Keratinocyte (primary cell): ENCODE data around the gene PAQR4. TPM values are rescaled to one million over a fixed set of nuclear protein-coding genes. Genes with fewer than 3 reads are reported as not detected.

Experiments used
- DNase-seq: peaks from one replicate; pipeline ENCODE4 v3.0.0-alpha.2; 2011; ENCODE audit warnings: low read depth, missing footprints, low spot score
- FAIRE-seq: peaks from 2 replicates; lab custom pipeline; 2011; peaks lifted over from hg19 to GRCh38; lab: Jason Lieb, UNC
- H2AFZ ChIP-seq: 2 replicates; pipeline ENCODE4 v1.6.0; 2012; ENCODE audit warnings: low read length, control low read depth, inconsistent platforms; ENCODE audit not compliant: control insufficient read depth
- H3K27ac ChIP-seq: 2 replicates; pipeline ENCODE4 v1.5.1; 2011; ENCODE audit warnings: low read length; ENCODE audit not compliant: control insufficient read depth, insufficient read depth
- H3K27me3 ChIP-seq: 3 replicates; pipeline ENCODE4 v1.6.0; 2011; ENCODE audit warnings: low read length; ENCODE audit not compliant: control insufficient read depth, insufficient read depth; ENCODE audit errors: extremely low read depth
- H3K36me3 ChIP-seq, 2 experiments: 2 replicates in 1 of 2; 3 replicates in 1 of 2; pipeline ENCODE4 v1.5.1; 2011; ENCODE audit warnings: low read length in 2 of 2, mild to moderate bottlenecking in 1 of 2; ENCODE audit not compliant: control insufficient read depth in 2 of 2, insufficient read depth in 2 of 2; ENCODE audit errors: extremely low read depth in 1 of 2
- H3K4me1 ChIP-seq: 3 replicates; pipeline ENCODE4 v1.5.1; 2011; ENCODE audit warnings: low read length; ENCODE audit not compliant: control insufficient read depth, insufficient read depth; ENCODE audit errors: extremely low read depth
- H3K4me2 ChIP-seq: 3 replicates; pipeline ENCODE4 v1.6.0; 2011; ENCODE audit warnings: low read depth, low read length; ENCODE audit not compliant: control insufficient read depth, insufficient read depth; ENCODE audit errors: extremely low read depth
- H3K4me3 ChIP-seq, 3 experiments: fragments of 200-600 bp in 1 of 3; sonication (generic) in 1 of 3; 2 replicates in 2 of 3; 3 replicates in 1 of 3; pipeline ENCODE4 v1.5.1; 2011 to 2016; ENCODE audit warnings: low read length in 3 of 3, mild to moderate bottlenecking in 3 of 3, control low read depth in 2 of 3, inconsistent platforms in 1 of 3, low read depth in 1 of 3, mixed read lengths in 1 of 3, mixed run types in 1 of 3, moderate library complexity in 1 of 3; ENCODE audit not compliant: control insufficient read depth in 2 of 3, insufficient read depth in 2 of 3; ENCODE audit errors: extremely low read depth in 1 of 3
- H3K79me2 ChIP-seq: 2 replicates; pipeline ENCODE4 v1.6.0; 2012; ENCODE audit warnings: low read length; ENCODE audit not compliant: control insufficient read depth, insufficient read depth
- H3K9ac ChIP-seq: 3 replicates; pipeline ENCODE4 v1.6.0; 2011; ENCODE audit warnings: low read length; ENCODE audit not compliant: control insufficient read depth, insufficient read depth; ENCODE audit errors: extremely low read depth
- H3K9me1 ChIP-seq: 3 replicates; pipeline ENCODE4 v1.6.0; 2011; ENCODE audit warnings: low read length; ENCODE audit not compliant: control insufficient read depth, insufficient read depth; ENCODE audit errors: extremely low read depth
- H3K9me3 ChIP-seq: 2 replicates; pipeline ENCODE4 v1.5.1; 2012; ENCODE audit warnings: low read depth, low read length; ENCODE audit not compliant: control insufficient read depth
- H4K20me1 ChIP-seq: 3 replicates; pipeline ENCODE4 v1.6.0; 2011; ENCODE audit warnings: low read length; ENCODE audit not compliant: control insufficient read depth, insufficient read depth; ENCODE audit errors: extremely low read depth
- CTCF ChIP-seq, 3 experiments: IDR thresholded peaks in 1 of 3; conservative IDR thresholded peaks in 1 of 3; optimal IDR thresholded peaks in 1 of 3; 2 replicates in 2 of 3; 3 replicates in 1 of 3; pipeline versions ENCODE3 to v1.5.1; 2011; ENCODE audit warnings: low read length in 3 of 3, mild to moderate bottlenecking in 3 of 3, moderate library complexity in 2 of 3, control low read depth in 1 of 3, inconsistent platforms in 1 of 3; ENCODE audit not compliant: insufficient read depth in 2 of 3; ENCODE audit errors: extremely low read depth in 1 of 3
- EZH2 ChIP-seq: IDR thresholded peaks from one replicate; pipeline ENCODE4 v1.6.1; 2012; ENCODE audit warnings: inconsistent platforms, mild to moderate bottlenecking, low read length, moderate library complexity
- dilution Hi-C: fragments of 300-500 bp; cut with MboI; formaldehyde crosslinking; loops from one replicate; pipeline ENCODE4 v1.7.0; 2020; ENCODE audit warnings: low sequenced_read_pairs; ENCODE audit not compliant: extremely low pct_ligation_motif_present
- polyA plus RNA-seq, 5 experiments: library from polyadenylated mRNA; depleted of rRNA in 3 of 5; stranded (reverse) in 3 of 5; stranded (forward) in 1 of 5; unstranded in 1 of 5; fragments of >200 nt; gene quantifications; 1 replicate in 1 of 5; 2 replicates in 3 of 5; 3 replicates in 1 of 5; pipeline versions ENCODE4 v1.2.1 to v1.2.3, GENCODE V29; 2011 to 2012; ENCODE audit warnings: missing spikeins in 2 of 5, low read depth in 1 of 5, low replicate concordance in 1 of 5

Gene PAQR4
- polyA plus RNA-seq, 1 donor (not counting 4 experiments of a cell fraction or from before 2014, with no cell fraction given): 16.8 TPM

DNA sequence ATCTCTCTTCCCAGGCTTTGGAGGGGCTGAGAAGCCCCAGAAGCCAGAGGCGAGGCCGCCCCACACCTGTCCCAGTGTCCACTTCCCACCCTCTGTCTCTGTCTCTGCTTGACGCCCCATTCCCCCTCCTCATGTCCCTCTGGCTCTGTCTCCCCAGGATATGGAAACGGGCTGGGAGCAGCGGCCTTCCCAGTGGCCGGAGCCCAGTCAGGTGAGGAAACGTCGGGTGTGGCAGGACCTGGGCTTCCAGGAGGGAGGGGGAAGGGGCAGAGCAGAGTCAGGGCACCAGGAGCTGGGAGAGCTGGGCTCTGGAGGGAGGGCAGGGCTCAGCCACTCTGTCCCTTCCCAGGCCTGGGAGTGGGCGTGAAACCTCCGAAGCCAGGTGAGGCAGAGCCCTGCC lies 21.7 kb downstream of the PAQR4 start:
- DNase-seq: no peak
- no peak overlapping the region for H3K9ac ChIP-seq
- H3K4me2 ChIP-seq: peak overlapping the region; percentile 10
- no peak overlapping the region for H3K4me3 ChIP-seq
- no peaks in the 10 kb centered on the region for H3K27me3 ChIP-seq
- no peaks in the 10 kb centered on the region for H3K9me1 ChIP-seq
- H3K27ac ChIP-seq: no peak overlapping the region
- H3K4me1 ChIP-seq: peaks cover 47% of the 10 kb centered on the region
- no peaks in the 10 kb centered on the region for H3K36me3 ChIP-seq
- no peaks in the 10 kb centered on the region for H3K9me3 ChIP-seq
- no peaks in the 10 kb centered on the region for H3K79me2 ChIP-seq
- no peak for TF ChIP-seq EZH2
- TF ChIP-seq CTCF (optimal IDR thresholded peaks at IDR 0.05 in 1 of 3, IDR thresholded peaks at IDR 0.05 in 1 of 3, conservative IDR thresholded peaks at IDR 0.05 in 1 of 3; ENCODE audit: extremely low read depth in 1 of 3, insufficient read depth in 2 of 3, low read length in 3 of 3): no peak
- FAIRE-seq: no peak
- H4K20me1 ChIP-seq: no peaks in the 10 kb centered on the region
- dilution Hi-C loops: no loop called here
- H2AFZ ChIP-seq: no peak overlapping the region

GRCh38 chr16:2991566-2992261 lies 22.6 kb downstream of the PAQR4 start:
- no peak for TF ChIP-seq EZH2
- no peak for TF ChIP-seq CTCF (optimal IDR thresholded peaks at IDR 0.05 in 1 of 3, IDR thresholded peaks at IDR 0.05 in 1 of 3, conservative IDR thresholded peaks at IDR 0.05 in 1 of 3; ENCODE audit: extremely low read depth in 1 of 3, insufficient read depth in 2 of 3, low read length in 3 of 3)
- Histone ChIP-seq H2AFZ (no peak overlapping the region), H3K9ac (no peak overlapping the region), H3K4me1 (peaks cover 49% of the 10 kb centered on the region), H3K4me2 (no peak overlapping the region), H3K4me3 (no peak overlapping the region), H3K9me3 (no peaks in the 10 kb centered on the region), H3K27ac (no peak overlapping the region), H3K79me2 (no peaks in the 10 kb centered on the region), H4K20me1 (no peaks in the 10 kb centered on the region), H3K36me3 (no peaks in the 10 kb centered on the region), H3K27me3 (no peaks in the 10 kb centered on the region), H3K9me1 (no peaks in the 10 kb centered on the region)
- dilution Hi-C loops: no loop called here
- DNase-seq (no peak), FAIRE-seq (peak; percentile 48)
